Measurements from ENCODE around the gene SCN7A. TPM values are rescaled to one million over a fixed set of nuclear protein-coding genes. Genes with fewer than 3 reads are reported as not detected.

Gene SCN7A
- total RNA-seq: under 0.01 TPM in 1 of 2 replicates, not detected in the other

GRCh38 chr2:166494140-166494624, at the start of gene SCN7A:
Gene SCN7A, minus strand, starts transcription at chr2:166494249. Its CDS starts 16,553 bp downstream, at chr2:166477696.

GRCh38 chr2:166375736-166376487, 118.1 kb downstream of the SCN7A start, which contains the start of gene SCN9A:
Gene SCN9A, minus strand, starts transcription at chr2:166375944. Its CDS starts 64,188 bp downstream, at chr2:166311756.

Other genes with a start within 250 kb of the SCN7A start
- 13.7 and 23.8 TPM in 2 replicates for gene SCN9A, start 118.3 kb downstream of the SCN7A start, total RNA-seq

Measured in smooth muscle cell of the pulmonary artery (primary cell).